ENCODE measurements around the gene DCDC1. TPM values are rescaled to one million over a fixed set of nuclear protein-coding genes. Genes with fewer than 3 reads are reported as not detected.

The DCDC1 gene
- total RNA-seq, 4 donors from 2014 or later = not detected

GRCh38 chr11:30926130-30926529 is 443.4 kb downstream of the DCDC1 start:
- DNase-seq = no peak
- TF ChIP-seq CTCF (IDR thresholded peaks at IDR 0.05) (no peak), POLR2A (IDR thresholded peaks at IDR 0.05) (no peak)
- Histone ChIP-seq H3K4me1 (no peaks in the 10 kb centered on the region), H3K9me3 (no peaks in the 10 kb centered on the region), H3K27me3 (peaks cover 0 to 4% (median 0%) of the 10 kb centered on the region in 4 donors), H3K4me3 (no peak overlapping the region), H3K36me3 (no peaks in the 10 kb centered on the region), H3K27ac (no peak overlapping the region)
- intact Hi-C loops (cut with DNase I) = no loop called here
- WGBS, 2 donors = 68 to 82% methylated on average over 3 of the region's 3 CpGs

- DNase-seq = no peak
- Histone ChIP-seq H3K36me3 (no peaks in the 10 kb centered on the region), H3K27ac (no peak overlapping the region), H3K4me1 (no peaks in the 10 kb centered on the region), H3K9me3 (no peaks in the 10 kb centered on the region), H3K4me3 (no peak overlapping the region), H3K27me3 (peaks cover 0 to 9% (median 0%) of the 10 kb centered on the region in 4 donors)
- intact Hi-C loops (cut with DNase I) = no loop called here
- WGBS, 2 donors = 26 to 33% methylated on average over 3 of the region's 3 CpGs
- no peak for TF ChIP-seq POLR2A (IDR thresholded peaks at IDR 0.05)
- TF ChIP-seq CTCF (IDR thresholded peaks at IDR 0.05) = no peak
These were observed 447.7 kb downstream of the DCDC1 start for GRCh38 chr11:30921811-30922210.

GRCh38 chr11:30919389-30920152 is 450.0 kb downstream of the DCDC1 start:
- no peaks in the 10 kb centered on the region for H3K4me1 ChIP-seq
- no peak overlapping the region for H3K27ac ChIP-seq
- intact Hi-C loops (cut with DNase I) = loop anchor here (5.0 kb wide), 1 partner anchor 572 kb away; no protein-coding TSS in a partner anchor
- H3K9me3 ChIP-seq = no peaks in the 10 kb centered on the region
- no peaks in the 10 kb centered on the region for H3K36me3 ChIP-seq
- DNase-seq = no peak
- TF ChIP-seq CTCF (IDR thresholded peaks at IDR 0.05) (no peak), POLR2A (IDR thresholded peaks at IDR 0.05) (no peak)
- H3K27me3 ChIP-seq = peaks cover 0 to 18% (median 0%) of the 10 kb centered on the region in 4 donors
- no peak overlapping the region for H3K4me3 ChIP-seq
- 26 to 36% methylated on average over 8 of the region's 8 CpGs for WGBS, 2 donors

GRCh38 chr11:30917859-30918478 is 451.6 kb downstream of the DCDC1 start:
- intact Hi-C loops (cut with DNase I) = loop anchor here (5.0 kb wide), 1 partner anchor 571 kb away; no protein-coding TSS in a partner anchor
- Histone ChIP-seq H3K36me3 (no peaks in the 10 kb centered on the region), H3K9me3 (no peaks in the 10 kb centered on the region), H3K27me3 (peaks cover 0 to 18% (median 0%) of the 10 kb centered on the region in 4 donors), H3K4me3 (no peak overlapping the region), H3K4me1 (no peaks in the 10 kb centered on the region), H3K27ac (no peak overlapping the region)
- DNase-seq = no peak
- TF ChIP-seq POLR2A (IDR thresholded peaks at IDR 0.05) (no peak), CTCF (IDR thresholded peaks at IDR 0.05) (peak; percentile 33 to 66 (median 60))
- WGBS, 2 donors = 12 to 13% methylated on average over 6 of the region's 6 CpGs

GRCh38 chr11:30917266-30917665 is 452.3 kb downstream of the DCDC1 start:
- Histone ChIP-seq H3K27me3 (peaks cover 0 to 18% (median 0%) of the 10 kb centered on the region in 4 donors), H3K4me3 (no peak overlapping the region), H3K36me3 (no peaks in the 10 kb centered on the region), H3K4me1 (no peaks in the 10 kb centered on the region), H3K27ac (no peak overlapping the region), H3K9me3 (no peaks in the 10 kb centered on the region)
- intact Hi-C loops (cut with DNase I) = loop anchor here (5.0 kb wide), 1 partner anchor 570 kb away; no protein-coding TSS in a partner anchor
- TF ChIP-seq POLR2A (IDR thresholded peaks at IDR 0.05) (no peak), CTCF (IDR thresholded peaks at IDR 0.05) (no peak)
- no peak for DNase-seq
- 72 to 79% methylated on average over 2 of the region's 2 CpGs for WGBS, 2 donors
